ENCODE results near the gene LRMDA. TPM values are rescaled to one million over a fixed set of nuclear protein-coding genes. Genes with fewer than 3 reads are reported as not detected.

Gene LRMDA
- total RNA-seq, 1 experiment from 2014 or later: not detected

- TF ChIP-seq EZH2 (IDR thresholded peaks at IDR 0.05; ENCODE audit: borderline replicate concordance, low read depth, low read length, poor library complexity, severe bottlenecking) (no peak), CTCF (conservative IDR thresholded peaks at IDR 0.05; ENCODE audit: low read depth, low read length) (no peak)
- H3K27me3 ChIP-seq (replicated peaks; ENCODE audit: insufficient read depth, low read depth, low read length, poor library complexity): peaks cover 48% of the 10 kb centered on the region
- ChIA-PET POLR2A (ENCODE audit: low non-redundant PET) (no interaction called here), CTCF (no interaction called here)
- H3K9me3 ChIP-seq (ENCODE audit: low read depth, low read length, poor library complexity, severe bottlenecking): no peaks in the 10 kb centered on the region
- H3K27ac ChIP-seq (ENCODE audit: low read depth, low read length, poor library complexity, severe bottlenecking): no peak overlapping the region
- H3K4me1 ChIP-seq (ENCODE audit: insufficient read depth, low read length, poor library complexity, severe bottlenecking): no peaks in the 10 kb centered on the region
- no peaks in the 10 kb centered on the region for H3K36me3 ChIP-seq (ENCODE audit: insufficient read depth, low read length, poor library complexity, severe bottlenecking)
- no peak for DNase-seq (ENCODE audit: low spot score)
- H3K4me3 ChIP-seq (ENCODE audit: low read depth, low read length, poor library complexity, severe bottlenecking): no peak overlapping the region
- no TSS peak for BruUV-seq (replicated peaks)
- intact Hi-C loops (cut with micrococcal nuclease; ENCODE audit: unreplicated experiment): no loop called here
Observed at GRCh38 chr10:75596930-75597620, 165.7 kb downstream of the LRMDA start.

- POLR2A ChIA-PET (ENCODE audit: low non-redundant PET): no interaction called here
- no peaks in the 10 kb centered on the region for H3K36me3 ChIP-seq (ENCODE audit: insufficient read depth, low read length, poor library complexity, severe bottlenecking)
- H3K4me3 ChIP-seq (ENCODE audit: low read depth, low read length, poor library complexity, severe bottlenecking): no peak overlapping the region
- intact Hi-C loops (cut with micrococcal nuclease; ENCODE audit: unreplicated experiment): no loop called here
- no peak for DNase-seq (ENCODE audit: low spot score)
- H3K27ac ChIP-seq (ENCODE audit: low read depth, low read length, poor library complexity, severe bottlenecking): no peak overlapping the region
- no peak for TF ChIP-seq CTCF (conservative IDR thresholded peaks at IDR 0.05; ENCODE audit: low read depth, low read length)
- no peak for TF ChIP-seq EZH2 (IDR thresholded peaks at IDR 0.05; ENCODE audit: borderline replicate concordance, low read depth, low read length, poor library complexity, severe bottlenecking)
- no TSS peak for BruUV-seq (replicated peaks)
- H3K27me3 ChIP-seq (replicated peaks; ENCODE audit: insufficient read depth, low read depth, low read length, poor library complexity): peaks cover 54% of the 10 kb centered on the region
- CTCF ChIA-PET: no interaction called here
- no peaks in the 10 kb centered on the region for H3K9me3 ChIP-seq (ENCODE audit: low read depth, low read length, poor library complexity, severe bottlenecking)
- H3K4me1 ChIP-seq (ENCODE audit: insufficient read depth, low read length, poor library complexity, severe bottlenecking): no peaks in the 10 kb centered on the region
Observed at GRCh38 chr10:75597773-75598440, 166.5 kb downstream of the LRMDA start.

GRCh38 chr10:75598998-75599397 lies 167.6 kb downstream of the LRMDA start:
- intact Hi-C loops (cut with micrococcal nuclease; ENCODE audit: unreplicated experiment): no loop called here
- no TSS peak for BruUV-seq (replicated peaks)

More at GRCh38 chr10:75598998-75599397, 167.6 kb downstream of the LRMDA start:
- Histone ChIP-seq H3K9me3 (ENCODE audit: low read depth, low read length, poor library complexity, severe bottlenecking) (no peaks in the 10 kb centered on the region), H3K4me3 (ENCODE audit: low read depth, low read length, poor library complexity, severe bottlenecking) (no peak overlapping the region), H3K27me3 (replicated peaks; ENCODE audit: insufficient read depth, low read depth, low read length, poor library complexity) (peaks cover 56% of the 10 kb centered on the region), H3K27ac (ENCODE audit: low read depth, low read length, poor library complexity, severe bottlenecking) (no peak overlapping the region), H3K36me3 (ENCODE audit: insufficient read depth, low read length, poor library complexity, severe bottlenecking) (no peaks in the 10 kb centered on the region), H3K4me1 (ENCODE audit: insufficient read depth, low read length, poor library complexity, severe bottlenecking) (no peaks in the 10 kb centered on the region)
- ChIA-PET POLR2A (ENCODE audit: low non-redundant PET) (no interaction called here), CTCF (no interaction called here)
- no peak for DNase-seq (ENCODE audit: low spot score)
- TF ChIP-seq EZH2 (IDR thresholded peaks at IDR 0.05; ENCODE audit: borderline replicate concordance, low read depth, low read length, poor library complexity, severe bottlenecking) (no peak), CTCF (conservative IDR thresholded peaks at IDR 0.05; ENCODE audit: low read depth, low read length) (no peak)
